GM18520 (cell line): Measurements from ENCODE around the gene HELZ.

Source experiments
- ATAC-seq: cut with Tn5 transposase; IDR thresholded peaks from one replicate; pipeline ENCODE4 v1.9.1; 2021; ENCODE audit not compliant: unreplicated experiment

Gene HELZ

GRCh38 chr17:67238991-67239390 lies 6.0 kb downstream of the HELZ start:
- no peak for ATAC-seq

- no peak for ATAC-seq
Measured at GRCh38 chr17:67232441-67232840, 12.6 kb downstream of the HELZ start.

- ATAC-seq, result no peak
Measured at GRCh38 chr17:67229109-67229955, 15.7 kb downstream of the HELZ start.

- ATAC-seq, result no peak
Measured at GRCh38 chr17:67227488-67227887, 17.5 kb downstream of the HELZ start.

- ATAC-seq, result no peak
Measured at GRCh38 chr17:67225316-67225715, 19.7 kb downstream of the HELZ start.

GRCh38 chr17:67224736-67225135 lies 20.3 kb downstream of the HELZ start:
- no peak for ATAC-seq

GRCh38 chr17:67223924-67224323 lies 21.1 kb downstream of the HELZ start:
- no peak for ATAC-seq

- no peak for ATAC-seq
Measured at GRCh38 chr17:67221062-67221998, 23.7 kb downstream of the HELZ start.

GRCh38 chr17:67218385-67218950 lies 26.5 kb downstream of the HELZ start:
- ATAC-seq, result no peak

GRCh38 chr17:67217446-67217845 lies 27.6 kb downstream of the HELZ start:
- ATAC-seq, result no peak

- no peak for ATAC-seq
Measured at GRCh38 chr17:67216578-67217320, 28.2 kb downstream of the HELZ start.

- no peak for ATAC-seq
Measured at GRCh38 chr17:67215991-67216421, 29.0 kb downstream of the HELZ start.

- ATAC-seq, result no peak
Measured at GRCh38 chr17:67212714-67213417, 32.1 kb downstream of the HELZ start.

GRCh38 chr17:67212231-67212630 lies 32.8 kb downstream of the HELZ start:
- no peak for ATAC-seq

GRCh38 chr17:67211742-67212141 lies 33.3 kb downstream of the HELZ start:
- ATAC-seq, result no peak

GRCh38 chr17:67210915-67211314 lies 34.1 kb downstream of the HELZ start:
- ATAC-seq, result no peak

- no peak for ATAC-seq
Measured at GRCh38 chr17:67208232-67208631, 36.8 kb downstream of the HELZ start.

- ATAC-seq, result no peak
Measured at GRCh38 chr17:67203818-67204217, 41.2 kb downstream of the HELZ start.

- no peak for ATAC-seq
Measured at GRCh38 chr17:67202503-67202902, 42.5 kb downstream of the HELZ start.

- ATAC-seq, result no peak
Measured at GRCh38 chr17:67200727-67201301, 44.2 kb downstream of the HELZ start.
